Eye (tissue), 1 donor: Measurements from ENCODE around the gene THBD.

Experiments
- DNase-seq: peaks from one replicate; pipeline ENCODE4 v3.0.0-alpha.2; 2015

THBD gene

GRCh38 chr20:23007886-23008655 is 41.4 kb downstream of the THBD start:
- no peak for DNase-seq

GRCh38 chr20:23007462-23007861 is 42.0 kb downstream of the THBD start:
- no peak for DNase-seq

GRCh38 chr20:23005776-23006175 is 43.7 kb downstream of the THBD start:
- DNase-seq, result no peak

GRCh38 chr20:23003881-23004460 is 45.5 kb downstream of the THBD start:
- DNase-seq, result no peak

- no peak for DNase-seq
These were observed 46.3 kb downstream of the THBD start for GRCh38 chr20:23003077-23003635.

GRCh38 chr20:23002276-23002675 is 47.2 kb downstream of the THBD start:
- DNase-seq, result no peak

- DNase-seq, result no peak
These were observed 49.1 kb downstream of the THBD start for GRCh38 chr20:23000232-23000947.

GRCh38 chr20:22999756-23000155 is 49.7 kb downstream of the THBD start:
- DNase-seq, result no peak

GRCh38 chr20:22998476-22998875 is 51.0 kb downstream of the THBD start:
- DNase-seq, result no peak

- no peak for DNase-seq
These were observed 53.5 kb downstream of the THBD start for GRCh38 chr20:22995923-22996322.
